Epithelial cell of prostate (primary cell): ENCODE measurements around the gene XRCC6.
"Not testable (repeated sequence)": the region's sequence is repeated elsewhere in the genome, so short reads cannot be mapped to it uniquely, and the experiment has no call there.

Experiments used
- DNase-seq: peaks from one replicate; pipeline ENCODE4 v3.0.0-alpha.2; 2011; ENCODE audit warnings: low read depth, low spot score
- H3K27ac ChIP-seq: fragments of 450-650 bp; 2 replicates; pipeline ENCODE4 v1.5.1; 2017; ENCODE audit warnings: mild to moderate bottlenecking

The XRCC6 gene

GRCh38 chr22:41621099-41621910, at the start of gene XRCC6:
Gene XRCC6 (plus strand): TSS chr22:41621295. CDS start chr22:41622005, 710 bp downstream.
- peak; percentile 97 for DNase-seq
- peak within 1 kb of the TSS; percentile 82 for H3K27ac ChIP-seq

- DNase-seq, result no peak
- no peak overlapping the region for H3K27ac ChIP-seq
Observed at GRCh38 chr22:41571786-41572185, 49.3 kb upstream of the XRCC6 start.

- H3K27ac ChIP-seq, DNase-seq: not testable (repeated sequence)
Observed at GRCh38 chr22:41572305-41572704, 48.8 kb upstream of the XRCC6 start.

GRCh38 chr22:41573677-41574076, 47.4 kb upstream of the XRCC6 start:
- H3K27ac ChIP-seq, result no peak overlapping the region
- no peak for DNase-seq

GRCh38 chr22:41574847-41575381, 46.2 kb upstream of the XRCC6 start:
- DNase-seq, result no peak
- no peak overlapping the region for H3K27ac ChIP-seq

- H3K27ac ChIP-seq, result no peak overlapping the region
- no peak for DNase-seq
Observed at GRCh38 chr22:41575533-41575932, 45.6 kb upstream of the XRCC6 start.

GRCh38 chr22:41576877-41577276, 44.2 kb upstream of the XRCC6 start:
- DNase-seq, result no peak

GRCh38 chr22:41578114-41578513, 43.0 kb upstream of the XRCC6 start:
- no peak overlapping the region for H3K27ac ChIP-seq
- DNase-seq, result no peak

More at GRCh38 chr22:41576877-41577276, 44.2 kb upstream of the XRCC6 start:
- no peak overlapping the region for H3K27ac ChIP-seq

- no peak for DNase-seq
Observed at GRCh38 chr22:41578818-41579217, 42.3 kb upstream of the XRCC6 start.

GRCh38 chr22:41579297-41579996, 41.6 kb upstream of the XRCC6 start:
- no peak overlapping the region for H3K27ac ChIP-seq
- no peak for DNase-seq

More at GRCh38 chr22:41578818-41579217, 42.3 kb upstream of the XRCC6 start:
- no peak overlapping the region for H3K27ac ChIP-seq

- H3K27ac ChIP-seq, result no peak overlapping the region
- DNase-seq, result no peak
Observed at GRCh38 chr22:41579997-41580355, 41.1 kb upstream of the XRCC6 start.

- DNase-seq, result no peak
Observed at GRCh38 chr22:41582694-41583093, 38.4 kb upstream of the XRCC6 start.

GRCh38 chr22:41584881-41585280, 36.2 kb upstream of the XRCC6 start:
- DNase-seq, result no peak
- no peak overlapping the region for H3K27ac ChIP-seq

More at GRCh38 chr22:41582694-41583093, 38.4 kb upstream of the XRCC6 start:
- no peak overlapping the region for H3K27ac ChIP-seq

- DNase-seq, result no peak
- H3K27ac ChIP-seq, result no peak overlapping the region
Observed at GRCh38 chr22:41585898-41586297, 35.2 kb upstream of the XRCC6 start.

- H3K27ac ChIP-seq, result no peak overlapping the region
- no peak for DNase-seq
Observed at GRCh38 chr22:41587347-41587723, 33.8 kb upstream of the XRCC6 start.

- H3K27ac ChIP-seq, result peak within 1 kb of the TSS; percentile 56
- DNase-seq, result peak; percentile 90
Observed at GRCh38 chr22:41589391-41590241, 31.5 kb upstream of the XRCC6 start, which contains the start of gene PMM1. Gene PMM1 (minus strand): TSS chr22:41589840. CDS start chr22:41589805, 35 bp downstream.

GRCh38 chr22:41593336-41593960, 27.6 kb upstream of the XRCC6 start:
- DNase-seq, H3K27ac ChIP-seq: not testable (repeated sequence)

GRCh38 chr22:41595703-41596102, 25.4 kb upstream of the XRCC6 start:
- H3K27ac ChIP-seq, result no peak overlapping the region
- DNase-seq, result no peak

- peak overlapping the region; percentile 91 for H3K27ac ChIP-seq
- no peak for DNase-seq
Observed at GRCh38 chr22:41596776-41597634, 24.1 kb upstream of the XRCC6 start.
